ENCODE measurements around the gene FRS2.
A peak's percentile ranks its signal among the peaks of the same experiment; 100 is the strongest.

FRS2 gene

GRCh38 chr12:69475237-69475975 is 5.2 kb downstream of the FRS2 start:
- Histone ChIP-seq H3K4me1 (ENCODE audit: control insufficient read depth, insufficient read depth, low read length) (peaks cover 25% of the 10 kb centered on the region), H3K27ac (ENCODE audit: insufficient read depth, low read depth, low read length, poor library complexity, severe bottlenecking) (peak overlapping the region; percentile 67), H3K36me3 (ENCODE audit: control insufficient read depth, insufficient read depth, low read length) (no peaks in the 10 kb centered on the region), H3K9me3 (ENCODE audit: control insufficient read depth, low read length) (no peaks in the 10 kb centered on the region), H3K27me3 (ENCODE audit: control insufficient read depth, insufficient read depth, low read length, poor library complexity, severe bottlenecking) (no peaks in the 10 kb centered on the region), H3K4me3 (ENCODE audit: insufficient read depth, low read depth, low read length) (no peak overlapping the region)
- WGBS, 2 experiments: 72 to 81% methylated on average over 7 of the region's 7 CpGs

DNA sequence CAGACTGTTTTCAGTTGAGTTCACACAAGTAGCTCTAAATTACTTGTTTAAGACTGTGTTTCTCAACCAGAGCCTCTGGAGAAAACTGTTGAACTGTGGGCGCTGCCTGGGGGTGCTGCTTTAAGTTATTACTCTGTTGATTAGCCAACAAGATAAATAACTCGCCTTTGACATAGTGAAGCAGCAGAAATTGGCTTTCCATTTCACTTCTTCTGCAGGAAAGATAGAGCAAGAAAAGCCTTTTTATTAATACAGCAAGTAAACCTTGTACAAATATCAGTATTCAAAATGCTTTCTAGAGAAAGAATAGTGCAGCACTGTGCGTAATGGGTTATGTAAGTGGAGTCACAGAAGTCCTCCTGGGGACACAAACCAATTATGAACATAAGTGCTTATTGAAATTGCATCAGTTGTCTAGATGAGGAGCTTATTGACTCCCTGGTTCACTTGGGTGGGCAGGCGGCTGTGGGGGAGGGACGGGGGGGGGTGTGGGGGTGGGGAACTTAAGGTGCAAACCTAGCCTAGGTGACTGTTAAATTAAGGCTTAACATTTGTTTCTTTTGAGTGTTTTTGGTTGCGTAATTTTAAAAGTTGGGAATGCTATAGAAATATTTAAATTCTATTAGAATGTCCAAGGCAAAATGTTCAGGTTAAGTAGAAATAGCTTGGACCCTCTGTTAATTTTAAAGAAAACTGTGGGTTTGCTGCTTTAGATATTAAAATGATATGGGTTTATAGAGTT is 6.3 kb downstream of the FRS2 start:
- WGBS, 2 experiments: 90 to 93% methylated on average over 6 of the region's 6 CpGs
- H3K4me1 ChIP-seq (ENCODE audit: control insufficient read depth, insufficient read depth, low read length): peaks cover 25% of the 10 kb centered on the region

GRCh38 chr12:69479675-69480074 is 9.5 kb downstream of the FRS2 start:
- H3K27me3 ChIP-seq (ENCODE audit: control insufficient read depth, insufficient read depth, low read length, poor library complexity, severe bottlenecking): no peaks in the 10 kb centered on the region
- peaks cover 12% of the 10 kb centered on the region for H3K4me1 ChIP-seq (ENCODE audit: control insufficient read depth, insufficient read depth, low read length)
- WGBS, 2 experiments: 100% methylated on average over 1 of the region's 2 CpGs
- no peak overlapping the region for H3K4me3 ChIP-seq (ENCODE audit: insufficient read depth, low read depth, low read length)
- no peaks in the 10 kb centered on the region for H3K36me3 ChIP-seq (ENCODE audit: control insufficient read depth, insufficient read depth, low read length)
- H3K27ac ChIP-seq (ENCODE audit: insufficient read depth, low read depth, low read length, poor library complexity, severe bottlenecking): no peak overlapping the region
- H3K9me3 ChIP-seq (ENCODE audit: control insufficient read depth, low read length): no peaks in the 10 kb centered on the region

More for the DNA sequence above, 6.3 kb downstream of the FRS2 start:
- H3K4me3 ChIP-seq (ENCODE audit: insufficient read depth, low read depth, low read length): no peak overlapping the region
- H3K27me3 ChIP-seq (ENCODE audit: control insufficient read depth, insufficient read depth, low read length, poor library complexity, severe bottlenecking): no peaks in the 10 kb centered on the region
- H3K36me3 ChIP-seq (ENCODE audit: control insufficient read depth, insufficient read depth, low read length): no peaks in the 10 kb centered on the region
- no peaks in the 10 kb centered on the region for H3K9me3 ChIP-seq (ENCODE audit: control insufficient read depth, low read length)
- H3K27ac ChIP-seq (ENCODE audit: insufficient read depth, low read depth, low read length, poor library complexity, severe bottlenecking): no peak overlapping the region

DNA sequence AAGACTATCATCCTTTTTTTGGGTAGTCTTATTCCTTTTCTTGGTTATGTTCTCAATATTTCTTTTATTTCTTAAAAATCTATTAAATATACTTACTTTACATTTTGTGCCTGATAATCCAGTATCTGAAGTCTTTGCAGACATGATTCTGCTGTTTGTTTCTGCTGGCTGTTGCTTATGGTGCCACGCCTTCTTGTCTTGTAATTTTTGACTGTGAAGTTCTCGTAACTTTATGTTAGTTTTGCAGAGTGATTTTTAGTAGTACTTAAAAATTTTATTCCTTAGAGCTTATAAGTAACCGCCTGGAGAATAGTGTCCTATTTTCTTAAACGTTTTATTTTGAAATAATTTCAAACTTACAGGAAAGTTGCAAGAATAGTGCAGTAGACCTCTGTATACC is 10.5 kb downstream of the FRS2 start:
- Histone ChIP-seq H3K9me3 (ENCODE audit: control insufficient read depth, low read length) (no peaks in the 10 kb centered on the region), H3K27ac (ENCODE audit: insufficient read depth, low read depth, low read length, poor library complexity, severe bottlenecking) (no peak overlapping the region), H3K36me3 (ENCODE audit: control insufficient read depth, insufficient read depth, low read length) (no peaks in the 10 kb centered on the region), H3K4me3 (ENCODE audit: insufficient read depth, low read depth, low read length) (no peak overlapping the region), H3K4me1 (ENCODE audit: control insufficient read depth, insufficient read depth, low read length) (peaks cover 7% of the 10 kb centered on the region), H3K27me3 (ENCODE audit: control insufficient read depth, insufficient read depth, low read length, poor library complexity, severe bottlenecking) (no peaks in the 10 kb centered on the region)
- WGBS, 2 experiments: 74 to 94% methylated on average over 2 to 4 of the region's 4 CpGs

DNA sequence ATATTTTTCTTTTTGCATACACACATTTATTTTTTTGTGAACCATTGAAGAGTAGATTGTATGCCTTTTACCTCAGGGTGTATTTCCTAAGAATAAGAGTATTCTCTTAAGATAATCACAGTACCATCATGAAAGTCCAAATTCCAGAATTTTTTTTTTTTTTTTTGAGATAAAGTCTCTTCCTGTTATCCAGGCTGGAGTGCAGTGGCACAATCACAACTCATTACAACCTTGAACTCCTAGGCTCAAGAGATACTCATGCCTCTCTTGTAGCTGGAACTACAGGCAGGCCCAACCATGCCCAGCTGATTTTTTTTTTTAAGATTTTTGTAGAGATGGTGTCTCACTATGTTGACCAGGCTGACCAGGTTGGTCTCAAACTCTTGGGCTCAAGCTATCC is 10.9 kb downstream of the FRS2 start:
- H3K36me3 ChIP-seq (ENCODE audit: control insufficient read depth, insufficient read depth, low read length): no peaks in the 10 kb centered on the region
- H3K27me3 ChIP-seq (ENCODE audit: control insufficient read depth, insufficient read depth, low read length, poor library complexity, severe bottlenecking): no peaks in the 10 kb centered on the region
- H3K9me3 ChIP-seq (ENCODE audit: control insufficient read depth, low read length): no peaks in the 10 kb centered on the region
- no peak overlapping the region for H3K4me3 ChIP-seq (ENCODE audit: insufficient read depth, low read depth, low read length)
- H3K4me1 ChIP-seq (ENCODE audit: control insufficient read depth, insufficient read depth, low read length): peaks cover 3% of the 10 kb centered on the region
- H3K27ac ChIP-seq (ENCODE audit: insufficient read depth, low read depth, low read length, poor library complexity, severe bottlenecking): no peak overlapping the region

DNA sequence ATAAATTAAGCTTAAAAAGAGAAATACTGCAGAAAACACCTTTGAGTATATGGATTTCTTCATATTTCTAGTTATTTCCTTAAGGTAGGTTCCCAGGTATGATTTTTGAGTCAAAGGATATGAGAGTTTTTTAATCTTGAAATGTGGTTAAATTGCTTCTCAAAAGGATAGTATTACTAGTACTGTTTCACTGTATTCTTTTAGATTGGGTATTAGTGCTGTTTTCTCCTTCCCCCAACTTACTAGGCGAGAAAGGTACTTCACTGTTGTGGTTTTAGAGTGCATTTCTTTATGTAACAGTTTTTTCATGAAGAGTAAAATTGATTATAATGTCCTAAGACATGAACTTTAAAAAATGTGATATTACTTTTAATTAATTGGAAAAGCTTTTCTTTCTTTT is 13.5 kb downstream of the FRS2 start:
- H3K4me3 ChIP-seq (ENCODE audit: insufficient read depth, low read depth, low read length): no peak overlapping the region
- WGBS, 2 experiments: 100% methylated on average over 1 of the region's 1 CpG; no CpG with 5 or more reads in 1 of the 2 experiments

DNA sequence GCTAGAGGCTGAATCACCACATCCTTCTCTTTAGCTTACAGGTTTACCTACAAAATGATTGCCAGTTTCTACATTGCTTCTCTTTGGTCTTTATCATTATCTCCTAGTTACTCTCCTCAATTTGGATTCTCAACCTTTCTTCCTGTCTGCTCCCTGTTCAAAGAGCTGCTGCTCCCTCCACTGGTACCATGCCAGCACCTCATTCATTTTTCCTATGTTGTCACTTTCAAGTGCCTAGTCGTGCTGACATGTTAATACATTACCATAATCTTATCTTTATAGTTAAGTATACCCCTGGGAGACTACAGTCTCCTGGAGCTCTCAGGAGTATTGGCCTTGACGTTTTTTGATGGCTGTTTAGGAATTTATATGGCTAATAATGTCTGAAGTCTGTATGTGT is 14.2 kb downstream of the FRS2 start:
- Histone ChIP-seq H3K36me3 (ENCODE audit: control insufficient read depth, insufficient read depth, low read length) (peaks cover 4% of the 10 kb centered on the region), H3K4me3 (ENCODE audit: insufficient read depth, low read depth, low read length) (no peak overlapping the region), H3K27ac (ENCODE audit: insufficient read depth, low read depth, low read length, poor library complexity, severe bottlenecking) (no peak overlapping the region), H3K27me3 (ENCODE audit: control insufficient read depth, insufficient read depth, low read length, poor library complexity, severe bottlenecking) (no peaks in the 10 kb centered on the region), H3K9me3 (ENCODE audit: control insufficient read depth, low read length) (peaks cover 6% of the 10 kb centered on the region), H3K4me1 (ENCODE audit: control insufficient read depth, insufficient read depth, low read length) (no peaks in the 10 kb centered on the region)
- 93% methylated on average over 1 of the region's 2 CpGs; no CpG with 5 or more reads in 1 of the 2 experiments for WGBS, 2 experiments

More for the DNA sequence above, 13.5 kb downstream of the FRS2 start:
- H3K4me1 ChIP-seq (ENCODE audit: control insufficient read depth, insufficient read depth, low read length): no peaks in the 10 kb centered on the region
- H3K36me3 ChIP-seq (ENCODE audit: control insufficient read depth, insufficient read depth, low read length): peaks cover 4% of the 10 kb centered on the region
- peaks cover 6% of the 10 kb centered on the region for H3K9me3 ChIP-seq (ENCODE audit: control insufficient read depth, low read length)
- no peak overlapping the region for H3K27ac ChIP-seq (ENCODE audit: insufficient read depth, low read depth, low read length, poor library complexity, severe bottlenecking)
- no peaks in the 10 kb centered on the region for H3K27me3 ChIP-seq (ENCODE audit: control insufficient read depth, insufficient read depth, low read length, poor library complexity, severe bottlenecking)

GRCh38 chr12:69490920-69491643 is 20.9 kb downstream of the FRS2 start:
- WGBS, 2 experiments: 93% methylated on average over 14 of the region's 14 CpGs
- Histone ChIP-seq H3K27me3 (ENCODE audit: control insufficient read depth, insufficient read depth, low read length, poor library complexity, severe bottlenecking) (no peaks in the 10 kb centered on the region), H3K27ac (ENCODE audit: insufficient read depth, low read depth, low read length, poor library complexity, severe bottlenecking) (no peak overlapping the region), H3K4me1 (ENCODE audit: control insufficient read depth, insufficient read depth, low read length) (no peaks in the 10 kb centered on the region), H3K4me3 (ENCODE audit: insufficient read depth, low read depth, low read length) (no peak overlapping the region), H3K36me3 (ENCODE audit: control insufficient read depth, insufficient read depth, low read length) (peaks cover 4% of the 10 kb centered on the region), H3K9me3 (ENCODE audit: control insufficient read depth, low read length) (peaks cover 6% of the 10 kb centered on the region)

DNA sequence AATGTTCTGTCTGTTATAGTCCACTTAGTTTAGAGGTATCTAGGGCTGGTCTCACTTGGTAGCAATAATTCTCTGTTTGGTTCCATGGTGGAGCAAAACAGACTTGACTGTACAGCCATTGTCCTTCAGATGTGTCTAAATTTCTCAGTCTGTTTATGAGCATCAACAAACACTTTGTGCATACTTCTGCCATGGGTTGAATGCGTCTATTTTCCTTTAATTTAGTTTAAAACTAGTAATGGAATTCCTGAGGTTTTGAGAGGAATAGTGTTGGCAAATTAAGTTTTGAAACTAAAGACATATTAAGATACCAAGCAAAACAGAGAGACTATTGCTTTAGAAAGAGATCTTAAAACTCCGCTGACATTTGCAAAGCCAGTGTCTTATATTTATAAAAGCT is 22.6 kb downstream of the FRS2 start:
- Histone ChIP-seq H3K27ac (ENCODE audit: insufficient read depth, low read depth, low read length, poor library complexity, severe bottlenecking) (no peak overlapping the region), H3K4me1 (ENCODE audit: control insufficient read depth, insufficient read depth, low read length) (no peaks in the 10 kb centered on the region), H3K9me3 (ENCODE audit: control insufficient read depth, low read length) (peaks cover 2% of the 10 kb centered on the region), H3K36me3 (ENCODE audit: control insufficient read depth, insufficient read depth, low read length) (peaks cover 3% of the 10 kb centered on the region), H3K4me3 (ENCODE audit: insufficient read depth, low read depth, low read length) (no peak overlapping the region), H3K27me3 (ENCODE audit: control insufficient read depth, insufficient read depth, low read length, poor library complexity, severe bottlenecking) (no peaks in the 10 kb centered on the region)
- 94 to 100% methylated on average over 1 to 2 of the region's 2 CpGs for WGBS, 2 experiments

DNA sequence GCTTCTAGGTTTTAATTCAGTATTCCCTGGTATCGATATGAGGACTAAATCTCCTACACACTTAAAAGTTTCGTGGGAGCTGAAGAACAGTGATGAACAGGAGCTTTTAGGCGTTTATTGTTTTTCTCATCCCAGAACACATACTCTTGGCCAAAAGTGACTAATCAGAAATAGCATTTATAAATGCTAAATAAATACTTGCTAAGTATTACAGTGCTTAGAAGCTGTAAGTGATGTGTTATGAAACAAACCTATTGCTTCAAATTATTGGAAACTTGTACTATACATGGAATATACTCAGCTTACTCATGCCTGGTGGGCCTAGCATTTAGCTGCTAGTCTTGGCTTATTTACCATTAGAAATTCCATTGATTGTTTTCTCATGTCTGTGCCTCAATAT is 24.9 kb downstream of the FRS2 start:
- H3K27me3 ChIP-seq (ENCODE audit: control insufficient read depth, insufficient read depth, low read length, poor library complexity, severe bottlenecking): no peaks in the 10 kb centered on the region
- WGBS, 2 experiments: 82 to 89% methylated on average over 2 to 3 of the region's 3 CpGs
- no peak overlapping the region for H3K4me3 ChIP-seq (ENCODE audit: insufficient read depth, low read depth, low read length)

More for the DNA sequence above, 24.9 kb downstream of the FRS2 start:
- Histone ChIP-seq H3K9me3 (ENCODE audit: control insufficient read depth, low read length) (no peaks in the 10 kb centered on the region), H3K36me3 (ENCODE audit: control insufficient read depth, insufficient read depth, low read length) (no peaks in the 10 kb centered on the region), H3K27ac (ENCODE audit: insufficient read depth, low read depth, low read length, poor library complexity, severe bottlenecking) (no peak overlapping the region), H3K4me1 (ENCODE audit: control insufficient read depth, insufficient read depth, low read length) (no peaks in the 10 kb centered on the region)

Measured in ectodermal cell (in vitro differentiated cells).